GM21526 (cell line): ENCODE data around the gene ARAP1.

Experiments
- ATAC-seq: cut with Tn5 transposase; IDR thresholded peaks from one replicate; pipeline ENCODE4 v1.9.1; 2021; ENCODE audit warnings: moderate library complexity; ENCODE audit not compliant: unreplicated experiment, low FRiP score

The ARAP1 gene

GRCh38 chr11:72726266-72727220, 25.7 kb downstream of the ARAP1 start:
- no peak for ATAC-seq

- ATAC-seq: no peak
Observed at GRCh38 chr11:72725724-72726028, 26.5 kb downstream of the ARAP1 start.

- ATAC-seq: no peak
Observed at GRCh38 chr11:72724851-72725723, 27.1 kb downstream of the ARAP1 start.

- no peak for ATAC-seq
Observed at GRCh38 chr11:72724021-72724551, 28.1 kb downstream of the ARAP1 start.

GRCh38 chr11:72723508-72723907, 28.7 kb downstream of the ARAP1 start:
- no peak for ATAC-seq

- peak; percentile 57 for ATAC-seq
Observed at GRCh38 chr11:72722050-72722748, 30.0 kb downstream of the ARAP1 start.

GRCh38 chr11:72721689-72722049, 30.5 kb downstream of the ARAP1 start:
- ATAC-seq: no peak

- no peak for ATAC-seq
Observed at GRCh38 chr11:72721276-72721675, 30.9 kb downstream of the ARAP1 start.

GRCh38 chr11:72720784-72721183, 31.4 kb downstream of the ARAP1 start:
- no peak for ATAC-seq

- no peak for ATAC-seq
Observed at GRCh38 chr11:72720047-72720446, 32.2 kb downstream of the ARAP1 start.

GRCh38 chr11:72719551-72719950, 32.7 kb downstream of the ARAP1 start:
- ATAC-seq: no peak

- no peak for ATAC-seq
Observed at GRCh38 chr11:72719144-72719543, 33.1 kb downstream of the ARAP1 start.

- no peak for ATAC-seq
Observed at GRCh38 chr11:72718101-72718501, 34.1 kb downstream of the ARAP1 start.

GRCh38 chr11:72716788-72717435, 35.3 kb downstream of the ARAP1 start:
- ATAC-seq: no peak

- ATAC-seq: no peak
Observed at GRCh38 chr11:72716290-72716689, 35.9 kb downstream of the ARAP1 start.

- no peak for ATAC-seq
Observed at GRCh38 chr11:72712841-72713240, 39.4 kb downstream of the ARAP1 start.

- no peak for ATAC-seq
Observed at GRCh38 chr11:72712168-72712751, 39.9 kb downstream of the ARAP1 start.

GRCh38 chr11:72711141-72711540, 41.1 kb downstream of the ARAP1 start:
- ATAC-seq: no peak

GRCh38 chr11:72710278-72710677, 41.9 kb downstream of the ARAP1 start:
- ATAC-seq: no peak
